Hepatocyte (in vitro differentiated cells): ENCODE measurements around the gene IL12RB2. TPM values are rescaled to one million over a fixed set of nuclear protein-coding genes. Genes with fewer than 3 reads are reported as not detected.
"Not testable (repeated sequence)": the region's sequence is repeated elsewhere in the genome, so short reads cannot be mapped to it uniquely, and the experiment has no call there.

Experiments
- DNase-seq: peaks from one replicate; pipeline ENCODE4 v3.0.0-alpha.2; 2016; ENCODE audit warnings: low spot score
- H2AFZ ChIP-seq: fragments of 200-600 bp; sonication (generic); 2 replicates; pipeline ENCODE4 v1.6.0; 2016; ENCODE audit warnings: antibody characterized with exemption, mild to moderate bottlenecking
- H3K27ac ChIP-seq: fragments of 200-600 bp; sonication (generic); 2 replicates; pipeline ENCODE4 v1.5.1; 2016; ENCODE audit warnings: mild to moderate bottlenecking
- H3K27me3 ChIP-seq: fragments of 200-600 bp; sonication (generic); 2 replicates; pipeline ENCODE4 v1.6.1; 2016
- H3K36me3 ChIP-seq: fragments of 200-600 bp; sonication (generic); replicated peaks from 2 replicates; pipeline ENCODE4 v1.5.1; 2016; ENCODE audit warnings: low read depth; ENCODE audit not compliant: insufficient read depth
- H3K4me1 ChIP-seq: fragments of 200-600 bp; sonication (generic); 2 replicates; pipeline ENCODE4 v1.5.1; 2016; ENCODE audit warnings: mild to moderate bottlenecking, moderate library complexity; ENCODE audit not compliant: insufficient read depth
- H3K4me2 ChIP-seq: fragments of 200-600 bp; sonication (generic); 2 replicates; pipeline ENCODE4 v1.6.0; 2016
- H3K4me3 ChIP-seq: fragments of 200-600 bp; sonication (generic); 2 replicates; pipeline ENCODE4 v1.5.1; 2016; ENCODE audit warnings: mild to moderate bottlenecking
- H3K79me2 ChIP-seq: fragments of 200-600 bp; sonication (generic); 2 replicates; pipeline ENCODE4 v1.6.0; 2017; ENCODE audit warnings: mild to moderate bottlenecking
- H3K9me2 ChIP-seq: fragments of 200-600 bp; sonication (generic); replicated peaks from 2 replicates; pipeline ENCODE4 v1.6.0; 2017; ENCODE audit warnings: mild to moderate bottlenecking; ENCODE audit not compliant: insufficient read depth
- H3K9me3 ChIP-seq: fragments of 200-600 bp; sonication (generic); 2 replicates; pipeline ENCODE4 v1.5.1; 2016; ENCODE audit warnings: low read depth, mild to moderate bottlenecking
- H4K20me1 ChIP-seq: fragments of 200-600 bp; sonication (generic); 2 replicates; pipeline ENCODE4 v1.6.0; 2016; ENCODE audit warnings: mild to moderate bottlenecking; ENCODE audit not compliant: insufficient read depth, poor library complexity, severe bottlenecking
- CTCF ChIP-seq: fragments of 200-600 bp; sonication (generic); IDR thresholded peaks from 2 replicates; pipeline ENCODE4 v1.5.1; 2016; ENCODE audit warnings: antibody characterized with exemption, mild to moderate bottlenecking; ENCODE audit not compliant: poor library complexity
- EZH2 ChIP-seq: fragments of 200-600 bp; sonication (generic); IDR thresholded peaks from 2 replicates; pipeline ENCODE4 v1.6.1; 2016; ENCODE audit warnings: antibody characterized with exemption, mild to moderate bottlenecking, borderline replicate concordance
- EZH2phosphoT487 ChIP-seq: fragments of 200-600 bp; sonication (generic); IDR thresholded peaks from one replicate; pipeline ENCODE4 v1.6.1; 2018; ENCODE audit warnings: antibody characterized with exemption, mild to moderate bottlenecking, low read depth, moderate library complexity; ENCODE audit not compliant: unreplicated experiment, severe bottlenecking
- WGBS: methylation state at CpG from one replicate; pipeline ENCODE4 v1.1.6; 2016; ENCODE audit warnings: low lambda C conversion rate; ENCODE audit errors: missing lambda C conversion rate; 5-methylcytosine and 5-hydroxymethylcytosine counted together
- polyA plus RNA-seq: library from polyadenylated mRNA; unstranded; fragments of >200 nt; fragmentation: Nextera tagmentation; extraction: Ambion mirVana; gene quantifications from 2 replicates; pipeline ENCODE4 v1.2.1, GENCODE V29; 2016
- total RNA-seq: library from RNA; depleted of rRNA; stranded (reverse); fragments of >200 nt; gene quantifications from 2 replicates; pipeline ENCODE4 v1.2.3, GENCODE V29; 2014

The IL12RB2 gene
- total and polyA plus RNA-seq, 2 experiments from 2014 or later = 0.47 TPM; not detected in 1

- H3K36me3 ChIP-seq = peaks cover 7% of the 10 kb centered on the region
- no peak overlapping the region for H2AFZ ChIP-seq
- H3K4me2 ChIP-seq = no peak overlapping the region
- no peak for DNase-seq
- no peaks in the 10 kb centered on the region for H3K79me2 ChIP-seq
- H3K27me3 ChIP-seq = no peaks in the 10 kb centered on the region
- 100% methylated on average over 1 of the region's 1 CpG for WGBS
- peak overlapping the region; percentile 0 for H3K27ac ChIP-seq
- TF ChIP-seq EZH2phosphoT487 (no peak), EZH2 (no peak), CTCF (no peak)
- no peaks in the 10 kb centered on the region for H3K4me1 ChIP-seq
- H4K20me1 ChIP-seq = peaks cover 3% of the 10 kb centered on the region
- H3K4me3 ChIP-seq = no peak overlapping the region
- H3K9me2 ChIP-seq = no peaks in the 10 kb centered on the region
- H3K9me3 ChIP-seq = no peaks in the 10 kb centered on the region
These were observed 100.5 kb downstream of the IL12RB2 start for GRCh38 chr1:67408148-67408547.

- H3K4me2 ChIP-seq, H3K4me1 ChIP-seq, H3K27me3 ChIP-seq, H3K4me3 ChIP-seq, H3K9me3 ChIP-seq, H3K27ac ChIP-seq, DNase-seq, H2AFZ ChIP-seq, H3K9me2 ChIP-seq: not testable (repeated sequence)
- Histone ChIP-seq H3K79me2 (peaks cover 43% of the 10 kb centered on the region), H4K20me1 (peaks cover 43% of the 10 kb centered on the region), H3K36me3 (peaks cover 10% of the 10 kb centered on the region)
- 84% methylated on average over 2 of the region's 2 CpGs for WGBS
These were observed 105.4 kb downstream of the IL12RB2 start for GRCh38 chr1:67413101-67413500.

- peaks cover 56% of the 10 kb centered on the region for H4K20me1 ChIP-seq
- H3K4me3 ChIP-seq = no peak overlapping the region
- no peak overlapping the region for H3K4me2 ChIP-seq
- H3K79me2 ChIP-seq = peaks cover 57% of the 10 kb centered on the region
- WGBS = 97% methylated on average over 2 of the region's 2 CpGs
- TF ChIP-seq CTCF = no peak
- TF ChIP-seq EZH2phosphoT487 = no peak
- TF ChIP-seq EZH2 = no peak
- H3K27ac ChIP-seq = no peak overlapping the region
- H2AFZ ChIP-seq = no peak overlapping the region
- H3K9me3 ChIP-seq = no peaks in the 10 kb centered on the region
- no peaks in the 10 kb centered on the region for H3K9me2 ChIP-seq
- H3K4me1 ChIP-seq = no peaks in the 10 kb centered on the region
- no peak for DNase-seq
- peaks cover 9% of the 10 kb centered on the region for H3K36me3 ChIP-seq
- no peaks in the 10 kb centered on the region for H3K27me3 ChIP-seq
These were observed 106.9 kb downstream of the IL12RB2 start for GRCh38 chr1:67414574-67414973.

GRCh38 chr1:67415041-67415440 is 107.4 kb downstream of the IL12RB2 start:
- H3K79me2 ChIP-seq = peaks cover 62% of the 10 kb centered on the region

GRCh38 chr1:67417733-67418132 is 110.1 kb downstream of the IL12RB2 start:
- Histone ChIP-seq H3K79me2 (peaks cover 89% of the 10 kb centered on the region), H4K20me1 (peaks cover 82% of the 10 kb centered on the region)
- H3K9me2 ChIP-seq, H2AFZ ChIP-seq, H3K4me3 ChIP-seq, H3K27ac ChIP-seq, H3K9me3 ChIP-seq, H3K36me3 ChIP-seq, H3K27me3 ChIP-seq, H3K4me1 ChIP-seq, H3K4me2 ChIP-seq, DNase-seq: not testable (repeated sequence)
- WGBS = 89% methylated on average over 4 of the region's 4 CpGs

More at GRCh38 chr1:67415041-67415440, 107.4 kb downstream of the IL12RB2 start:
- Histone ChIP-seq H3K4me2 (no peak overlapping the region), H3K4me1 (no peaks in the 10 kb centered on the region), H3K36me3 (peaks cover 4% of the 10 kb centered on the region), H4K20me1 (peaks cover 60% of the 10 kb centered on the region), H3K4me3 (no peak overlapping the region), H3K27ac (no peak overlapping the region), H2AFZ (no peak overlapping the region), H3K9me3 (no peaks in the 10 kb centered on the region), H3K27me3 (no peaks in the 10 kb centered on the region), H3K9me2 (no peaks in the 10 kb centered on the region)
- no peak for DNase-seq
- 97% methylated on average over 13 of the region's 13 CpGs for WGBS
- TF ChIP-seq EZH2phosphoT487 (no peak), EZH2 (no peak), CTCF (no peak)
